Pons (tissue), 1 donor: Measurements from ENCODE around the gene SEC62.

Source experiments
- DNase-seq: peaks from one replicate; pipeline ENCODE4 v3.0.0-alpha.2; 2016; ENCODE audit warnings: low spot score

SEC62 gene

GRCh38 chr3:169966428-169966950 lies at the start of gene SEC62:
Gene SEC62, plus strand, starts transcription at chr3:169966807. Its CDS starts 16 bp downstream, at chr3:169966823.
- peak; percentile 89 for DNase-seq

GRCh38 chr3:169923189-169923588 lies 43.4 kb upstream of the SEC62 start:
- DNase-seq: no peak

GRCh38 chr3:169923831-169924230 lies 42.8 kb upstream of the SEC62 start:
- peak; percentile 47 for DNase-seq

DNA sequence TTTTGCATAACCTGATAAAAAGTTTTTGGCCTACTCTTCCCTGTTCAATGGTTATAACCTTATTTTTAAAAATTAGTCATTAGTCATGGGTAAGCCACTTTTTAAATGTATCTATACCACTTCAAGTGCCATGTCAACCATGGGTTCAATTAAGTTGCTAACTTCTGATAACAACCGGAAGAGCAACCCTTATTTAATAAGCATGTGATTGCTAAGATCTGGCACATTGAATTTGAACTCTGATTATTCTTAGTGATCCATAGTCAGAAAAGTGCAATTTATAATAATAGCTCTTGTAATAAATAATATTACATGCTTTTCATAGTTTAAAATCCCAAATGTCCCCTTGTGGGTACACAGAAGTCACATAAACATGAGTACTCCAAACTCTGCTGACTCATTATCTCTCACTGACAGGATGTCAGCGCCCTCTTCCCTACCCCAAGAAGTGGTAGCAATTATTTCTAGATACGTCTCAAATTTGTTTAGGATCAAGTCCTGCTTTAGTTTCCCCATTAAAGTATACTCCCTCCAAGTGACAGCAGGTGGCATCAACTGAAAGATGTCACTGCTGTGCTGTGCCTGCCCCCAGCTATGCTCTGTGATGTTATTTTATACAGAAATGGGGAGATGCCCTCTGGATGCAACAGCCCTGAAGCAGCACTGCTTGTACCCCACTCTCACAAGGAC lies 36.6 kb upstream of the SEC62 start:
- no peak for DNase-seq

- DNase-seq: no peak
Measured at GRCh38 chr3:169930843-169931242, 35.8 kb upstream of the SEC62 start.

DNA sequence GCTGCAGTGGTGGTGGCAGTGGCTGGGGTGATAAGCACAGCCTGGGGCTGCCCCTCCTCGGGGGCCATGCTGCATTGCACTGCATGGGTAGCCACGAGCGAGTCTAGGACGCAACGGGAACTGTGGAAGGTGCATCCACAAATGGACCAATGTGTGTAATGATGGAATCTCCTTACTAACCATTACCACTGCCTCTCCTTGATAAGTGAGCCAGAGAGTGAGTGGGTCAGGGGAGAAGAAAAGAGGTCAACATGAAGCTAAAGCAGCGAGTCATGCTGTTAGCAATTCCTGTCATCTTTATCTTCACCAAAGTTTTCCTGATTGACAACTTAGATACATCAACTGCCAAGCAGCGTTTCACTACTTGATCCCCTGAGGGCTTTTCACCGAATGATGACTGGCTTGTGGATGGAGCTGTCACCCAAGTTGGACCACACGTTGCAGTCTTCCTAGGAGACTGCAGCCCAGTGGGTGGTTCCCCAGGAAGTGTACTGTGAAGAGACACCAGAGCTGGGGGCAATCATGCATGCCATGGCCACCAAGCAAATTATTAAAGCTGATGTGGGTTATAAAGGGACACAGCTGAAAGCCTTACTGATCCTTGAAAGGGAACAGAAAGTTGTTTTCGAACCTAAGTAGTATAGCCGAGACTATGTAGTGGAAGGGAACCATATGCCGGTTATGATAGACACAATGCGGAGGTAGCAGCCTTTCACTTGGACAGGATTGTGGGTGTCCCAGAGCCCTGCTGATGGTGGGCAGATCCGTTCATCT lies 34.7 kb upstream of the SEC62 start:
- DNase-seq: no peak

DNA sequence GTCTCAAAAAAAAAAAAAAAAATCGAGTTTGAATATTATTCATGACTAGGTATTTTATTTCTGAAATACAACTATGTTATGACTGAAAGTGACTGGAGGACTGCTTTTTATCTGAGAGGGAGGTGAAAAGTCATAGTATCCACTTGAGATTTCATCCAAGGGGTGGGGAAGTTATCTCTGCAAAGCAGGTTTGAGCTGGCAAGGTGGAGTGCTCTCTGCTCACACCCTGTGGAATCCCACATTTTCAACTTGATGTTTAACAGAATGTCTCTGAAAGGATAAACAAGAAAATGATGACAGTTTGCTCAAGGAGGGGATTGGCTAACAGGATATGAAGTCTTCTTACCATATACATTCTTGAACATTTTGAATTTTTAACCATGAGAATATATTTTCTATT lies 27.3 kb upstream of the SEC62 start:
- DNase-seq: no peak

DNA sequence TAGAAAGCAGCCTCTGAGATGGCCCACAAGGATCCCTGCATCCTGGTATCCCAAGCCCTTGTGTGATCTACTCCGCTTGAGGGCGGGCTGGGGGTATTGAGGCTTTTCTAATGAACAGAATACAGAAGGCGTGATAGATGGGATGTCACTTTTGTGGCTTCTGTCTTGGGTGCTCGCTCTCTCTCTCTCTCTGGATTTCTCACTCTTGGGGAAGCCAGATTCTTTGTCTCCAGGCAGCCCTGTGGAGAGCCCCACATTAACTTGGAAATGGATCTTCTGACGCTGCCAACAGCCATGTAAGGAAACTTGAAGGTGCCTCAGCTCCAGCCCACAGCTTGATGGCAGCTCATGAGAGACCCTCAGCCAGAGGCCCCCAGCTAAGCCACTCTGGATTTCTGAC lies 26.9 kb upstream of the SEC62 start:
- no peak for DNase-seq

DNA sequence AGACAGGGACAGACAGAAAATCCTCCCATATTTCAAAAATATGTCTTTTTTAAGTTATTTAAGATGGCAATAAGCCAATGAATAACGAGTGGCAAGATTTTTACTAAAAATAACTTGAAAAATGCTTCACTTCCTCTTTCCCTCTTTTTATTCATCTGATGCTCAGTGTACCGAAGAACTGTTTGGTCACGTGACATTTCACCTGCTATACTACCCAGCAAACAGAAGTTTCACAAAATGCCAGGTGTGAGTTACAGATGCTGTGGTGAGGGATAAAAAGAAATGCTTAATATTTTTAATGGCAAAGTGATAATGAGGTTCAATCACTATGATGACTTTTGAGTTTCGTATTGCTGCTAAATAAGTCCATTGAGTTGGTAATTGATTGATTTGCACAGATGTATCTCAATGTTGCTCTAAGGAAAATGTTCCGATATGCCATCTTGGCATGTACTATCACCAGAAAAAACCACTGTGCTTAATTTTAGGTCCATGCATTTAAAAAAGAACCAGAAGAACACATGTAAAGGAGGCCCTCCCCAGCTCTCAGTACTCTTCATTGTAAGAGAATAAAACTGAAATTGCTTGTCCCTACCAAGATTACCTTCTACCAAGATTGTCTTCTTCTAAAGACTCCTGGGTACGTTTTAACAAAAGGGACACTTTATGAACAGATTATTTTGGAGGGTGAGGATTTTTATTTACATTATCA lies 26.0 kb upstream of the SEC62 start:
- no peak for DNase-seq

GRCh38 chr3:169945313-169945712 lies 21.3 kb upstream of the SEC62 start:
- DNase-seq: peak; percentile 35

DNA sequence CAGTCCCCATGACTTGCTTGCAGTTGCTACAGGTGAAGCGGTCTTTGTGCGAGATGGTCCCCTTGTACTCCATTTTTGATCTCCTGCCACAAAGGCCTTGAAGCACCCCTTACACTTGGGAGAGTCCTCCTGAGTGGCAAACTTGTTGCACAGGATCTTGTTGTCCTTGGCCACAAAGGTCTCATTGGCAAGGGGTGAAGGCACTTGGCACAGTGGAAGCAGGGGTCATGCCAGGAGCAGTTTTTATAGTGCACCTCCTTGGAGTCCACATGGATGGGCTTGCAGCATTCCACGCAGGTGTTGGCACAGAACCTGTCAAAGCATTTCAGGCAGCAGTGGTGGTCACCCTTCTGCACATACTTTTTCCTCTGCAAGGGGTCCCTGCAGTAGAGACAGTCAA lies 20.3 kb upstream of the SEC62 start:
- DNase-seq: no peak

GRCh38 chr3:169948559-169949448 lies 17.8 kb upstream of the SEC62 start:
- DNase-seq: no peak

DNA sequence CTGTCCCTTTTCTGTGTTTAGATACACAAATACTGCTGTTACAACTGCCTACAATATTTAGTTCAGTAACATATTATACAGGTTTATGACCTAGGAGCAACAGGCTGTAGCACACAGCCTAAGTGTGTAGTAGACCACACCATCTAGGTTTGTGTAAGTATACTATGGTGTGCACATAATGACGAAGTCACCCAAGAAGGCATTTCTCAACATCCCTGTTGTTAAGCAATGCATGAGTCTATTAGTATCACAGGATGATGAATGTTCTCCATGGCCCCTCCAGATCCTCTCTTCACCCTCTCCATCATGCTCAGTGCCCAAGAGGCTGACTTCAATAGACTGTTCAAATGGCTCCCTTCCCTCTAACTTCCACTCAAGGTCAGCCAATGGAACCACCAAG lies 14.6 kb upstream of the SEC62 start:
- DNase-seq: no peak

DNA sequence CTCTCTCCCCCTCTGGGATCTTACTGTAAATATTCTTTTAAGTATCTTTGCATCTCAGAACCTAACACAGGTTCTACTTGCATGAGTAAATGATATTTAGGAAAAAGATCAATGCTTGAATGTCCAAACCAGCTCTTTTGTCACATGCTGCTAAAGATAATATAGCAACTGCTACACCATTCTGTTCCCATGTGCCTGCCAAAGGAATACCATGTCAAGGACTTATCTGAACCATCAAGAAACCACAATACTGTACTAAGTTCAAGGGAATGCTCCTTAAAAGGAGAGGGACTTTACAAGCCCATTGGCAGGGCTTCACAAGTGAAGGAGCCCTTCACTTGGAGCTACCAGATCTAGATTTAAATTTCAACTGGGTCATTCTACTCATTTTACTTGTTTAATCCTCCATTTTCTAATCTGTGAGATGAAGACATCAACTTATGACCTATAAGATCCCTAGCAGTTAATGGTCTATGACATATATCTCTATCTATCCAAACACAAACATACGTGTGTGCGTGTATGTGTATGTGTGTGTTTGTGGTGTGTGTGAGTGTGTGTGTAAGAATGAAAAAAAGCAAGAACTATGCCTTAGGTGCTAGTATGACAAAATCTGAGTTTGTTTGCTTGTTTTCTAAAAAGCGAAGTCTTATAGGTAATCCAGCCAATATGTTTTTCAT lies 13.0 kb upstream of the SEC62 start:
- DNase-seq: no peak

GRCh38 chr3:169954142-169954756 lies 12.4 kb upstream of the SEC62 start:
- DNase-seq: no peak

- no peak for DNase-seq
Measured at GRCh38 chr3:169955406-169955805, 11.2 kb upstream of the SEC62 start.

DNA sequence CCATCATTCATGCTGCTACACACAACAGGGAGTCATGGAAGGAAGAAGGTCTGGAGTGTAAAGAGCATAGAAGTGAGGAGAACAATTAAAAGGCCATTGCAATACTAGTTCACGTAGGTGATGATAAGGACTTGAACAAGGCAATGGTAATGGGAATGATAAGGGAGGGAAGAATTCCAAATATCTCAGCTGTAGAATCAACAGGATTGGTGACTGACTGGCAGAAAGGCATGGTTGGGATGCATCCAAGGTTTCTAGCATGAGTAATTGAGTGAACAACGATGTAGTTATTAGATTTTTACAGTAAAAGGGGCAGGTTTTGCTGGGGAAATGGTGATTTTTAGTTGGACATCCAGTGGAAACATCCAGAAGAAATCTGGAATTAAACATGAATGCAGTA lies 2.4 kb upstream of the SEC62 start:
- DNase-seq: no peak

GRCh38 chr3:169965562-169966427 lies 812 bp upstream of the SEC62 start:
- DNase-seq: no peak
